Stomach (tissue), 4 donors: ENCODE data around the gene ROBO3.

Experiments
- POLR2A ChIP-seq, 4 donors: fragments of 450-650 bp; IDR thresholded peaks; one replicate each; pipeline ENCODE4 v1.6.1; 2016; ENCODE audit warnings: antibody characterized with exemption in 4 of 4, control low read depth in 2 of 4, mild to moderate bottlenecking in 1 of 4, moderate library complexity in 1 of 4
- TF ChIP-seq, protein P1 (sequence below), 7 experiments: fragments of 450-650 bp in 4 of 7; fragments of 200-600 bp in 3 of 7; sonication (generic) in 3 of 7; IDR thresholded peaks; one replicate each; pipeline ENCODE4 v1.5.1; 2016 to 2019; ENCODE audit warnings: antibody characterized with exemption in 7 of 7, control low read depth in 2 of 7, mild to moderate bottlenecking in 1 of 7

- no peak for TF ChIP-seq POLR2A (IDR thresholded peaks at IDR 0.05)
- TF ChIP-seq, protein P1, sequence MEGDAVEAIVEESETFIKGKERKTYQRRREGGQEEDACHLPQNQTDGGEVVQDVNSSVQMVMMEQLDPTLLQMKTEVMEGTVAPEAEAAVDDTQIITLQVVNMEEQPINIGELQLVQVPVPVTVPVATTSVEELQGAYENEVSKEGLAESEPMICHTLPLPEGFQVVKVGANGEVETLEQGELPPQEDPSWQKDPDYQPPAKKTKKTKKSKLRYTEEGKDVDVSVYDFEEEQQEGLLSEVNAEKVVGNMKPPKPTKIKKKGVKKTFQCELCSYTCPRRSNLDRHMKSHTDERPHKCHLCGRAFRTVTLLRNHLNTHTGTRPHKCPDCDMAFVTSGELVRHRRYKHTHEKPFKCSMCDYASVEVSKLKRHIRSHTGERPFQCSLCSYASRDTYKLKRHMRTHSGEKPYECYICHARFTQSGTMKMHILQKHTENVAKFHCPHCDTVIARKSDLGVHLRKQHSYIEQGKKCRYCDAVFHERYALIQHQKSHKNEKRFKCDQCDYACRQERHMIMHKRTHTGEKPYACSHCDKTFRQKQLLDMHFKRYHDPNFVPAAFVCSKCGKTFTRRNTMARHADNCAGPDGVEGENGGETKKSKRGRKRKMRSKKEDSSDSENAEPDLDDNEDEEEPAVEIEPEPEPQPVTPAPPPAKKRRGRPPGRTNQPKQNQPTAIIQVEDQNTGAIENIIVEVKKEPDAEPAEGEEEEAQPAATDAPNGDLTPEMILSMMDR (IDR thresholded peaks at IDR 0.05) = no peak
Observed at GRCh38 chr11:124899383-124900145, 34.3 kb downstream of the ROBO3 start.
